SK-N-SH treated with all-trans-retinoic acid at 6 μM for 48 hours (cell line): ENCODE measurements around the gene SMG7.

Experiments used
- BACH2 ChIP-seq: fragments of 250-450 bp; sonication (Bioruptor Pico); IDR thresholded peaks from 2 replicates; pipeline ENCODE4 v1.9.0; 2021; ENCODE audit warnings: mild to moderate bottlenecking, borderline replicate concordance
- PATZ1 ChIP-seq: fragments of 250-450 bp; sonication (Bioruptor Pico); IDR thresholded peaks from 2 replicates; pipeline ENCODE4 v1.8.0; 2020; ENCODE audit warnings: mild to moderate bottlenecking, moderate library complexity, borderline replicate concordance
- PPARA ChIP-seq: fragments of 250-450 bp; sonication (Bioruptor Pico); IDR thresholded peaks from 2 replicates; pipeline ENCODE4 v1.5.0; 2020; ENCODE audit warnings: mild to moderate bottlenecking, borderline replicate concordance
- RARB ChIP-seq: fragments of 250-450 bp; sonication (Bioruptor Pico); IDR thresholded peaks from 2 replicates; pipeline ENCODE4 v1.8.0; 2021; ENCODE audit warnings: mild to moderate bottlenecking, moderate library complexity
- SNAI2 ChIP-seq: fragments of 250-450 bp; sonication (Bioruptor Pico); IDR thresholded peaks from 2 replicates; pipeline ENCODE4 v1.5.0; 2020; ENCODE audit warnings: mild to moderate bottlenecking, moderate library complexity
- TSHZ2 ChIP-seq: fragments of 250-450 bp; sonication (Bioruptor Pico); IDR thresholded peaks from 2 replicates; pipeline ENCODE4 v1.5.0; 2020; ENCODE audit warnings: mild to moderate bottlenecking, moderate library complexity
- ZFP30 ChIP-seq: fragments of 450-650 bp; formaldehyde crosslinking; IDR thresholded peaks from 2 replicates; pipeline ENCODE4 v1.5.0; 2022; ENCODE audit warnings: mild to moderate bottlenecking, moderate library complexity
- ZNF565 ChIP-seq: fragments of 450-650 bp; formaldehyde crosslinking; conservative IDR thresholded peaks from 2 replicates; pipeline ENCODE4 v1.5.0; 2020; ENCODE audit warnings: low read depth, mild to moderate bottlenecking, moderate library complexity

- TF ChIP-seq PATZ1 (CRISPR knock-in tag) (no peak), RARB (CRISPR knock-in tag) (no peak), PPARA (CRISPR knock-in tag) (no peak), ZFP30 (CRISPR knock-in tag) (no peak), SNAI2 (CRISPR knock-in tag) (no peak), BACH2 (CRISPR knock-in tag) (no peak), TSHZ2 (CRISPR knock-in tag) (no peak), ZNF565 (no peak)
Measured at GRCh38 chr1:183480971-183481441, 8.7 kb downstream of the SMG7 start.
